Natural killer cell treated with Interleukin-12 subunit alpha and Interleukin-12 subunit beta and Interleukin-15 and Interleukin-18, amount 100 ng/mL, for 72 hours (primary cell): ENCODE data around the gene MYO1E. TPM values are rescaled to one million over a fixed set of nuclear protein-coding genes. Genes with fewer than 3 reads are reported as not detected.
A peak's percentile ranks its signal among the peaks of the same experiment; 100 is the strongest.

ENCODE experiments used
- ATAC-seq, 2 donors: fragments of 150-1000 bp; cut with Tn5 transposase in 1 of 2; sonication (Bioruptor Pico), chemical (Tn5 transposase) in 1 of 2; 2 replicates each; pipeline ENCODE4 v1.10.0; 2021
- DNase-seq: peaks from one replicate; pipeline ENCODE4 v3.0.0; 2022; ENCODE audit warnings: low spot score
- H3K27ac Mint-ChIP-seq, 2 donors: 1 replicate in 1 of 2; 2 replicates in 1 of 2; pipeline ENCODE4 v1.8.0; 2022; ENCODE audit warnings: mixed read lengths in 2 of 2, mild to moderate bottlenecking in 1 of 2, moderate library complexity in 1 of 2
- H3K27me3 Mint-ChIP-seq, 2 donors: 1 replicate in 1 of 2; 2 replicates in 1 of 2; pipeline ENCODE4 v1.8.0; 2022; ENCODE audit warnings: mixed read lengths in 2 of 2
- H3K36me3 Mint-ChIP-seq: one replicate; pipeline ENCODE4 v1.8.0; 2022; ENCODE audit warnings: mixed read lengths
- H3K4me1 Mint-ChIP-seq, 2 donors: 1 replicate in 1 of 2; 2 replicates in 1 of 2; pipeline ENCODE4 v1.8.0; 2022; ENCODE audit warnings: low read depth in 2 of 2, mixed read lengths in 2 of 2, mild to moderate bottlenecking in 1 of 2
- H3K4me3 Mint-ChIP-seq: one replicate; pipeline ENCODE4 v1.8.0; 2022; ENCODE audit warnings: mixed read lengths
- H3K9me3 Mint-ChIP-seq: 2 replicates; pipeline ENCODE4 v1.8.0; 2022; ENCODE audit warnings: mixed read lengths
- total RNA-seq, 2 donors: library from RNA; stranded (reverse); gene quantifications; one replicate each; pipeline ENCODE4 v1.2.3, GENCODE V29; 2022

MYO1E gene
- total RNA-seq, 2 donors from 2014 or later, result 3.7 to 20.0 TPM

GRCh38 chr15:59240036-59240435, 132.6 kb downstream of the MYO1E start:
- H3K27ac Mint-ChIP-seq, result no peak overlapping the region
- ATAC-seq, result no peak
- H3K27me3 Mint-ChIP-seq, result no peaks in the 10 kb centered on the region
- peaks cover 0 to 6% of the 10 kb centered on the region in 2 donors for H3K4me1 Mint-ChIP-seq
- no peaks in the 10 kb centered on the region for H3K9me3 Mint-ChIP-seq
- no peaks in the 10 kb centered on the region for H3K36me3 Mint-ChIP-seq
- H3K4me3 Mint-ChIP-seq, result no peak overlapping the region
- no peak for DNase-seq

- no peak for ATAC-seq
- no peaks in the 10 kb centered on the region for H3K9me3 Mint-ChIP-seq
- no peaks in the 10 kb centered on the region for H3K27me3 Mint-ChIP-seq
- DNase-seq, result no peak
- H3K4me3 Mint-ChIP-seq, result no peak overlapping the region
- H3K4me1 Mint-ChIP-seq, result peaks cover 0 to 6% of the 10 kb centered on the region in 2 donors
- H3K27ac Mint-ChIP-seq, result no peak overlapping the region
- H3K36me3 Mint-ChIP-seq, result no peaks in the 10 kb centered on the region
These were observed 134.7 kb downstream of the MYO1E start for GRCh38 chr15:59237924-59238331.

- DNase-seq, result no peak
- Mint-ChIP-seq H3K4me3 (no peak overlapping the region), H3K36me3 (no peaks in the 10 kb centered on the region), H3K9me3 (no peaks in the 10 kb centered on the region), H3K27ac (no peak overlapping the region), H3K27me3 (no peaks in the 10 kb centered on the region), H3K4me1 (peaks cover 0 to 6% of the 10 kb centered on the region in 2 donors)
- ATAC-seq, result no peak
These were observed 135.4 kb downstream of the MYO1E start for GRCh38 chr15:59237119-59237855.

DNA sequence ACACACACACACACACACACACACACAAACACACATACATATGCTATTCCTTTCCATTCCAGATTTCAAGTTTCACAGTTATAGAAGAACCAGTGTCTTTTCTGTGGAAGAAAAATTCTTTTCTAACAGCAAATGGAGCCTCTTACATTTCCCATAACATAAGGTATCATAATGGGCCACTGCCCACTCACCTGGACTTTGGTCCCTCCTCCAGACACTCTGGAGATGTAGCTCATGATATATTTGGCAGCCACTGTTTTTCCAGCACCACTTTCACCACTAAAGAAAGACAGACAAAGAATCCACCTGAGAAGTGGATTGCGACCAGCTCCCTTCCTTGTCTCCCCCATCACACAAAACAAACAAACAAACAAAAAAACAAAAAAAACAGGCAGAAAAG, 136.3 kb downstream of the MYO1E start:
- H3K9me3 Mint-ChIP-seq, result no peaks in the 10 kb centered on the region
- no peak overlapping the region for H3K4me3 Mint-ChIP-seq
- H3K27me3 Mint-ChIP-seq, result no peaks in the 10 kb centered on the region
- no peaks in the 10 kb centered on the region for H3K36me3 Mint-ChIP-seq
- peak overlapping the region in 1 of 2 donors; percentile 49 for H3K27ac Mint-ChIP-seq
- DNase-seq, result no peak
- peaks cover 0 to 6% of the 10 kb centered on the region in 2 donors for H3K4me1 Mint-ChIP-seq
- no peak for ATAC-seq

DNA sequence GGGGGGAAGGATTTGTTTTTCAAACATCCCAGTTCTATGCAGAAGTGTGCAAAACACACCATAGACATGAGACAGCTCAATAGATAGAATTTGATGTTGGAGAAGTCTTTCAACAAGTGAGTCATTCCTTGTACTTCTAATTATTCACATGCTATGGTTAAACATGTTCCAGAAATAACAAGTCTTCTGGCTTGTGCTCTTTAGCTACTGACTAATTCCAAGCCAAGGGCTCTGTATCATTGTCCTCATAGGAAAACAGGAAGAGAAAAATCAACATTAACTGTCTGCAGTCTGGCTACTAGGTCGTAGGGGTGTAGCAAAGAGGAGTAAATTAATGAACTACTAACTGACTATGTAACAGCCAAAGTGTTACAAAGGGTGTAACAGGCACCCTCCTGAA, 140.2 kb downstream of the MYO1E start:
- Mint-ChIP-seq H3K36me3 (no peaks in the 10 kb centered on the region), H3K27ac (no peak overlapping the region), H3K4me3 (no peak overlapping the region), H3K9me3 (no peaks in the 10 kb centered on the region), H3K27me3 (no peaks in the 10 kb centered on the region), H3K4me1 (peaks cover 0 to 6% of the 10 kb centered on the region in 2 donors)
- ATAC-seq (no peak), DNase-seq (no peak)

GRCh38 chr15:59230531-59231055, 142.1 kb downstream of the MYO1E start:
- Mint-ChIP-seq H3K4me3 (no peak overlapping the region), H3K4me1 (no peaks in the 10 kb centered on the region), H3K27me3 (peaks cover 0 to 7% of the 10 kb centered on the region in 2 donors), H3K9me3 (no peaks in the 10 kb centered on the region), H3K36me3 (no peaks in the 10 kb centered on the region), H3K27ac (no peak overlapping the region)
- no peak for ATAC-seq
- DNase-seq, result no peak

- ATAC-seq (no peak), DNase-seq (no peak)
- Mint-ChIP-seq H3K4me1 (no peaks in the 10 kb centered on the region), H3K9me3 (no peaks in the 10 kb centered on the region), H3K27me3 (peaks cover 3 to 7% of the 10 kb centered on the region in 2 donors), H3K27ac (no peak overlapping the region), H3K36me3 (no peaks in the 10 kb centered on the region), H3K4me3 (no peak overlapping the region)
These were observed 143.2 kb downstream of the MYO1E start for GRCh38 chr15:59229453-59229852.

DNA sequence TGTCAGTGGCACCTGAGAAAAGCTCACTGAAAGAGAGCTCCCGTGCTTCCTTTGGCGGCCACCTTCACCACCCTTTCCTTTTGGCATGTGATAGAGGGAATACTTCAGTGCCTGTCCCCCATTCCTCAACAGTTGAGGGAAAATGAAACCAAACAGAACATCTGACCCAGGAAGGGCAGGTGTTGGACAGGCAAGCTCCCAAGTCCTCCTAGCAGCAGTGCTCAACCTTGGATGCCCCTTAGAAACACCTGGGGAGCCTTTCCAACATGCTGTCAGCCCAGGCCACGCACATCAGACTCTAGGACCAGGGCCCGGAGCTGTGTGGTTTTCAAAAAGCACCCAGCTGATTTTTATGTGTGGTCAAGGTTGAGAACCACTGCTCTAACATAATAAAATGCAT, 143.7 kb downstream of the MYO1E start:
- no peak overlapping the region for H3K27ac Mint-ChIP-seq
- no peak for DNase-seq
- ATAC-seq, result no peak
- H3K36me3 Mint-ChIP-seq, result no peaks in the 10 kb centered on the region
- H3K9me3 Mint-ChIP-seq, result no peaks in the 10 kb centered on the region
- H3K4me1 Mint-ChIP-seq, result no peaks in the 10 kb centered on the region
- H3K4me3 Mint-ChIP-seq, result no peak overlapping the region
- H3K27me3 Mint-ChIP-seq, result peaks cover 3 to 7% of the 10 kb centered on the region in 2 donors

GRCh38 chr15:59227021-59227420, 145.7 kb downstream of the MYO1E start:
- no peak for DNase-seq
- no peak for ATAC-seq
- Mint-ChIP-seq H3K4me3 (no peak overlapping the region), H3K9me3 (no peaks in the 10 kb centered on the region), H3K36me3 (no peaks in the 10 kb centered on the region), H3K27ac (no peak overlapping the region), H3K27me3 (peaks cover 3 to 7% of the 10 kb centered on the region in 2 donors), H3K4me1 (no peaks in the 10 kb centered on the region)

GRCh38 chr15:59224474-59224873, 148.2 kb downstream of the MYO1E start:
- H3K27me3 Mint-ChIP-seq, result peaks cover 3 to 7% of the 10 kb centered on the region in 2 donors
- no peak overlapping the region for H3K4me3 Mint-ChIP-seq
- DNase-seq (no peak), ATAC-seq (no peak)
- H3K27ac Mint-ChIP-seq, result no peak overlapping the region
- no peaks in the 10 kb centered on the region for H3K36me3 Mint-ChIP-seq
- no peaks in the 10 kb centered on the region for H3K9me3 Mint-ChIP-seq
- H3K4me1 Mint-ChIP-seq, result no peaks in the 10 kb centered on the region

DNA sequence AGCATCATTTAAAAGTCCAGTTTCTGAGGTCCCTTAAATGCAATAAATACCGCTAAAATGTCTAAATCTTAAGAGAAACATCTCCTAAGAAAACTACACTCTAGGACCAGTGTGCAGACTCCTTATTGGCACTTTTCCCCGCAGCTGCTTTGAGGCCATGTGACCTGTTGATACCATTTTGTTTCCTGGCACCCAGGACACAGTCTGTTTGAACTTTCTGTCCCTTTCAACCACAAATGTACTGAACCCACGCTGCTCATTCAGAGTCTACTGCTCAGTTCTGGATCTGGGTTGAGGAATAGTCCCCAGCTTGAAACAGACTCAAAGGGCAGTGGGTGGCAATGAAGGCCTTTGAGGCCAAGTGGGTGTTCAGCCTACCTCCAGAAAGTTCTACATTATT, 148.9 kb downstream of the MYO1E start:
- peaks cover 3 to 7% of the 10 kb centered on the region in 2 donors for H3K27me3 Mint-ChIP-seq
- H3K9me3 Mint-ChIP-seq, result no peaks in the 10 kb centered on the region
- DNase-seq (no peak), ATAC-seq (no peak)
- H3K4me1 Mint-ChIP-seq, result no peaks in the 10 kb centered on the region
- H3K4me3 Mint-ChIP-seq, result no peak overlapping the region
- H3K36me3 Mint-ChIP-seq, result no peaks in the 10 kb centered on the region
- no peak overlapping the region for H3K27ac Mint-ChIP-seq

GRCh38 chr15:59222906-59223550, 149.6 kb downstream of the MYO1E start:
- Mint-ChIP-seq H3K4me1 (no peaks in the 10 kb centered on the region), H3K27me3 (peaks cover 3 to 14% of the 10 kb centered on the region in 2 donors), H3K4me3 (no peak overlapping the region), H3K27ac (no peak overlapping the region), H3K36me3 (no peaks in the 10 kb centered on the region), H3K9me3 (no peaks in the 10 kb centered on the region)
- ATAC-seq (no peak), DNase-seq (no peak)

- peaks cover 3 to 10% of the 10 kb centered on the region in 2 donors for H3K27me3 Mint-ChIP-seq
- H3K9me3 Mint-ChIP-seq, result no peaks in the 10 kb centered on the region
- no peaks in the 10 kb centered on the region for H3K4me1 Mint-ChIP-seq
- DNase-seq, result no peak
- H3K27ac Mint-ChIP-seq, result no peak overlapping the region
- H3K4me3 Mint-ChIP-seq, result no peak overlapping the region
- no peaks in the 10 kb centered on the region for H3K36me3 Mint-ChIP-seq
- no peak for ATAC-seq
These were observed 150.9 kb downstream of the MYO1E start for GRCh38 chr15:59221511-59222505.
